Measurements from ENCODE around the gene IFT20.

IFT20 gene, protein sequence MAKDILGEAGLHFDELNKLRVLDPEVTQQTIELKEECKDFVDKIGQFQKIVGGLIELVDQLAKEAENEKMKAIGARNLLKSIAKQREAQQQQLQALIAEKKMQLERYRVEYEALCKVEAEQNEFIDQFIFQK

DNA sequence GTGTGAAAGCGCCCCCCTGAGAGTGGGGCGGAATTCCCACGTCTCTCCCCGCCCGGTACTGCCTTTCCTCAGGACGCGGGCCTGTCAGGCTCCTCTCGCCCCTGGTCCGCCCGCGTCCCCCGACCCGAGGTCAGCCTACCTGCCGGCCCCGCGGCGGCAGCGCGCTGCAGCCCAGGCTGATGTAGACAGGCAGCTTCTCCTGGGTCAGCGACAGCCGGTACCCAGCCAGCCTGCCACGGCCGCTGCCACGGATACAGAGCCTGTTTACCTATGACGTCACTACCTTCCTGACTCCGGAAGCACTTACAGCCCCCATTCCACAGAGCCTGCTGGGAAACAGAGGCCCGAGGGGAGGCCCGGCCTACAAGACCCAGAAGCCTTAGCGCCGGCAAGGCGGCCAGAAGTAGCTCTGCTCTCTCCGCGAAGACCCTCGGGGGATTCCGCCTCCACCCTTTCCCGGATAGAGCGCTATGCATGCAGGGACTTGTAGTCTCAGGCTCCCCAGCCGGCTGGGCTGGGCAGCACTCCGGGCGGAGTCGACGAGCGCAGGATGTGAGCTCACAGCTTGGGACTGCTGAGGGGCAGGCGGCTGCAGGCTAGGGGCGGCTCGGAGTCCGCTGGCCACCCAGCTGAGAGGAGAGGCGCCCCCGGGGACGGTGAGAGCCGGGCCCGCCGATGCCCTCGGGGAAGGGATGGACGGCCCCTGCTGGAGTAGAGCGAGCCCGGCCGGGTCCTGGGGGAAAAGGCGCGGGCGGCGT lies at the start of gene IFT20, which contains the start of gene TNFAIP1:
TSS of gene IFT20 (minus strand) at position 272 of the 758 bp plus-strand sequence. CDS start 3,487 bp downstream, outside the sequence.
TSS of gene TNFAIP1 (plus strand) at position 561 of the 758 bp plus-strand sequence. CDS start 3,761 bp downstream, outside the sequence.
- DNase-seq: peak; percentile 100

DNA sequence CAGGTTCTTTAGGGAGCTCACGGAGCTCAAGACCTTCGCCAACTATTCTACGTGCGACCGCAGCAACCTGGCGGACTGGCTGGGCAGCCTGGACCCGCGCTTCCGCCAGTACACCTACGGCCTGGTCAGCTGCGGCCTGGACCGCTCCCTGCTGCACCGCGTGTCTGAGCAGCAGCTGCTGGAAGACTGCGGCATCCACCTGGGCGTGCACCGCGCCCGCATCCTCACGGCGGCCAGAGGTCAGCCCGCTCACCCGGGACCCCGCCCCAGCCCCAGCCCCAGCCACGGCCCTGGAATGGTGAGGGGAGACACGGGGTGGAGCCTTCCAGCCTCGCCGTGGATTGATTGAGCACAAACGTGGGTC lies 49.7 kb upstream of the IFT20 start:
- DNase-seq: no peak

DNA sequence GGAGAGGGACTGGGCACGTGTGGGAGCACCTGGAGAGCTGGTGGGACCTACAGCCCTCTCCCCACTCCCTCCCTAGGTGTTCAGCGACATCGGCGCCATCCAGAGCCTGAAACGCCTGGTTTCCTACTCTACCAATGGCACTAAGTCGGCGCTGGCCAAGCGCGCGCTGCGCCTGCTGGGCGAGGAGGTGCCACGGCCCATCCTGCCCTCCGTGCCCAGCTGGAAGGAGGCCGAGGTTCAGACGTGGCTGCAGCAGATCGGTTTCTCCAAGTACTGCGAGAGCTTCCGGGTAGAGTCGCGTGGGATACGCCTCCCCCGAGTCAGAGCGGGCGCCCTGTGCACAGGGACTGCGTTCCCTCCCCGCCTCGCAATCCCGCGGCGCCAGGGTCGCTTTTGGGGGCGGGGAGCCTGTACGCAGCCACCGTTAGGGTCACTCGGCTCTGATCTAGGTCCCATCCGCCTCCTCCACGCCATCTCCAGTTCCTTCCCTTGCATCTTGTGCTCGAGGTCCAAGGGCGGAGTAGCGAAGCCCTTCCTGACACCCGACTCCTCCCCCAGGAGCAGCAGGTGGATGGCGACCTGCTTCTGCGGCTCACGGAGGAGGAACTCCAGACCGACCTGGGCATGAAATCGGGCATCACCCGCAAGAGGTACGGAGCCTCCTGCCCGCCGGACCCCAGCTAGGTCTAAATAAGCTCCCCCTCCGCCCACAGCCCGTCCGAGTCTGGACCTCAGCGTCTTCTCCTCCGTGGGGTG lies 49.2 kb upstream of the IFT20 start:
- DNase-seq: peak; percentile 65

DNA sequence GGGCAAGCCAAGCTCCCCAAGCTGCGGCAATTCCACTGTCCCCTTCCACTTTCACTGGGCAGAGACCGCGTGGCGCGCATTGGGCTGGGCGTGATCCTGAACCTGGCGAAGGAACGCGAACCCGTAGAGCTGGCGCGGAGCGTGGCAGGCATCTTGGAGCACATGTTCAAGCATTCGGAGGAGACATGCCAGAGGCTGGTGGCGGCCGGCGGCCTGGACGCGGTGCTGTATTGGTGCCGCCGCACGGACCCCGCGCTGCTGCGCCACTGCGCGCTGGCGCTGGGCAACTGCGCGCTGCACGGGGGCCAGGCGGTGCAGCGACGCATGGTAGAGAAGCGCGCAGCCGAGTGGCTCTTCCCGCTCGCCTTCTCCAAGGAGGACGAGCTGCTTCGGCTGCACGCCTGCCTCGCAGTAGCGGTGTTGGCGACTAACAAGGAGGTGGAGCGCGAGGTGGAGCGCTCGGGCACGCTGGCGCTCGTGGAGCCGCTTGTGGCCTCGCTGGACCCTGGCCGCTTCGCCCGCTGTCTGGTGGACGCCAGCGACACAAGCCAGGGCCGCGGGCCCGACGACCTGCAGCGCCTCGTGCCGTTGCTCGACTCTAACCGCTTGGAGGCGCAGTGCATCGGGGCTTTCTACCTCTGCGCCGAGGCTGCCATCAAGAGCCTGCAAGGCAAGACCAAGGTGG lies 46.0 kb upstream of the IFT20 start:
- no peak for DNase-seq

GRCh38 chr17:28379814-28380801 lies 44.8 kb upstream of the IFT20 start:
- DNase-seq: peak; percentile 98

DNA sequence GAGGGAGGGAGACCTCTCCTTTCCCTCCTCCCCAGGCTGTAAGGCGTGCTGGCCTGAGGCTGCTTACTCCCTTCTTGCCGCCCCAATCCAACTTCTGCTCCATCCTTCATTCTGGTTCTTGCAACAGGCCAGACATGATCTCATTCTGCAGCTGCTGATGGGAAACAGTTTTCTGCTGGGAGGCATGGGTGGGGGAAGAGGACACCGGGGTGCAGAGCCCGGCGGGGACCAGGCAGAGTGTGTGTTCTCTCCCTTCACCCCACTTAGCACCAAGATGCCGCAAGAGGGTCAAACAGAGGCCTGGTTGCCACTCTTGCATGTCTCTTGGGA lies 37.6 kb upstream of the IFT20 start:
- DNase-seq: no peak

DNA sequence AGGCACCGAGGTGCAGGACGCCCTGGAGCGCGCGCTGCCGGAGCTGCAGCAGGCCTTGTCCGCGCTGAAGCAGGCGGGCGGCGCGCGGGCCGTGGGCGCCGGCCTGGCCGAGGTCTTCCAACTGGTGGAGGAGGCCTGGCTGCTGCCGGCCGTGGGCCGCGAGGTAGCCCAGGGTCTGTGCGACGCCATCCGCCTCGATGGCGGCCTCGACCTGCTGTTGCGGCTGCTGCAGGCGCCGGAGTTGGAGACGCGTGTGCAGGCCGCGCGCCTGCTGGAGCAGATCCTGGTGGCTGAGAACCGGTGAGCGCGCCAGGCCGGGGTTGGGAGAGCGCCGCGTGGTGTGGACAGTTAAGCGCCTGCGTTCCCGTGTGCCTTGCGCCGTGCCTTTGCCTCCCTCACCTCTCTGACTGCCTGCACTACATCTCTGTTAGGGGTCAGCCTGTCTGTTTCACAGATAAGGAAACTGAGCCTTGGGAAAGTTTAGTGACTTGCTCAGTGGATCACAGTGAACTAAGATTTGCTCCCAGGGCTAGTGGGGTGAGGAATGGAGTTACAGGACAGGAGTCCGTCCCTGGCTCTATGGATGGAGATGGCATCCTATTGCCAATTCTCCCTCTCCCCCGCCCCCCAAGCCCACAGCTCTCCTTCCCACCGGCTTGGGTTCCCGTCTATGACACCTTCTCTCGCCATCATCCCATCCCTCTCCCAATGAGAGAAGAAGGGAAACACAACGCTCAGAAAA lies 37.1 kb upstream of the IFT20 start:
- DNase-seq: no peak

DNA sequence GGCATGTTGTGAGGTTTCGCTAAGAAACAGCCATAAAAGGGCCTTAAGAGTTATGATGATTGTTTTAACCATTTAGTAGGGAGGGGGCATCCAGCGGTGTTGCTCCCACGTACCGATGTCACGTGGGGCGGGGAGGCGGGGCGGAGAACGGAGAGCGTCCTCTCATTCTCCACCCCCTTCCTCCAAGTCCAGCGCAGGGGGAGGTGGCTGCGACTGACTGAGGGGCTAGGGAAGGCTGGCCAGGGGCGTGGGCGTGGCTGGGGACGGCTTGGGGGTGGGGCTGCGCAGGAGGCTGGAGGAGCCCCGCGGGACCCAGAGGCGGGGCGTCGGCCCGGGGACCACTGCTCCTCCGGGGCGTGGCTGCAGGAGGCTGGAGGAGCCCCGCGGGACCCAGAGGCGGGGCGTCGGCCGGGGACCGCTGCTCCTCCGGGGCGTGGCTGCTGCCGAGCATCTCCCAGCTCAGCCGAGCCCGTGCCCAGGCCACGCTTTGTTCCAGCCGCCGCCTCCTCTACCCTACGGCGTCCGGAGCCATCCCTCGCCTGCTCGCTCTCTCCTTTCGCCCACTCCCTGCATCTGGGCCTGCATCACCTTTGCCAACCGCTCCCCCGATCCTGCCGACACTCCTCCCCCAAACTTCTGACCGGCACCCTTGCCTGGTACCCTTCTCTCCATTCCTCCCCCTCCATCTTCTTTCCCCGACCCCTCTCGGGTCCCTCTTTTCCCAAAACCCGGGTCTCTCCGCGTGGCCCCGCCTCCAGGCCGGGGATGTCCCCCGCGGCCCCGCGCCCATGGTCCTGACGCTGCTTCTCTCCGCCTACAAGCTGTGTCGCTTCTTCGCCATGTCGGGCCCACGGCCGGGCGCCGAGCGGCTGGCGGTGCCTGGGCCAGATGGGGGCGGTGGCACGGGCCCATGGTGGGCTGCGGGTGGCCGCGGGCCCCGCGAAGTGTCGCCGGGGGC lies 36.3 kb upstream of the IFT20 start, which contains the start of gene SARM1:
TSS of gene SARM1 (plus strand) at position 450 of the 958 bp plus-strand sequence. CDS start at position 789, 339 bp downstream.
- DNase-seq: peak; percentile 94

GRCh38 chr17:28370744-28371103 lies 35.5 kb upstream of the IFT20 start:
- no peak for DNase-seq

- peak; percentile 99 for DNase-seq
Measured at GRCh38 chr17:28370035-28370743, 34.9 kb upstream of the IFT20 start, which contains the start of gene VTN. VTN (minus strand) TSS chr17:28370307; CDS start chr17:28370203, 104 bp downstream.

- DNase-seq: no peak
Measured at GRCh38 chr17:28369684-28370034, 34.4 kb upstream of the IFT20 start.

DNA sequence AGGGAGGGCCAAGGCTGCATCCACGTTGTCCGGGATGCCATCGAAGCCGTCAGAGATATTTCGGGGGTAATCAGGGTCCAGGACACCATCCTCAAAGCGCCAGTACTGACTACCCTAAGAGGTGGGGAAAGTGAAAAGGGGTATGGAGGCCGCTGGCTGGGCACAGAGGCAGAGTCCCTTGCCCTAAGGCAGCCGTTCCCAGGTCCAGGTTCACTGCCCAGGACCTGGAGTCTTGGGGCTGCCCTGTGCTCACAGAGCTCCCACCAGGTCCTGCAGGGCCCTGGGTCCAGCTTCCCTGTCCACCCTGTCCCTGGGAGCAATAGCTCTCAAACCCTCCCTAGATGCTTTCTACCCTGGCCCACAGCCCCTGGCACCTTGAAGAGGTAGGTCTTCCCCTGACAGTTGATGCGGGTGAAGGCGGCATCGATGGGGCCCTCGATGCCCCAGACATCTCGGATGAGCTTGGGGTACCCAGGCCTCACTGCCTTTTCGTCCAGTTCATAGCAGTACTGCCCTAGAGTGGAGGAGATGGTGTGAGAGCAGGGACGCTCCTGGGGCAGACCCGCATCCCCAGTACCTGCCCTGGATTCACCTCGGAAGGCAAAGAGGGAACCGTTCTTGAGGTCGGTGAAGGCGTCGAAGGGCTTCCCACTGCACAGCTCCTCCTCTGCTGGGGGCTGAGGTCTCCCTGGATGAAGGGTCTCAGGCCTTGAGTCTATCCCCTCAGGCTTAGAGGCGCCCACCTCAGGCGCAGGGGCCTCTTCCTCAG lies 33.8 kb upstream of the IFT20 start:
- DNase-seq: no peak

DNA sequence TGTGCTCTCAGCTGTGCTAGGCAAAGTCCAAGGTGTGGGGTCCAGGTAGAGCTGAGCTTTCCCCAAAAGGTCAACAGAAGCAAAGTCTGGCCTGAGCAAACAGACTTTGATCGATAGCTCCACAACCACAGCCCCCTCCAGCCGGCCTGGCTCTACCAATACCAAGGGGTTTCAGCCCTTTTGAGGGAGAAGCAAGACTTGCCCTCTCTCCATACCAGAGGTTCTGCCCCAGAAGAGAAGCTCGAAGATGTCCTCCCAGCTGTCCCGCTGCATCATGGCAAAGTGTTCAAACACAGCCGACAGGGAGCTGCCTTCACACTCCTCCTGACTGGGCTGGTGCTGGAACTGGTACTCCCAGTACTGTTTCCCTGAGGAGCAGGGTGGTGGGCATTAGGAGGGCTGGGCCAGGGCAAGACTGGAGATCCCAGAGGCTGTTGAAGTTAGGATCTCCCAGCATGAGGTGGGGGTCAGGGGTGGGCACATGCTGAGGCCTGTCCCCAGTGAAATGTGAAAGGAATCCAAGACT lies 33.1 kb upstream of the IFT20 start:
- DNase-seq: no peak

- DNase-seq: no peak
Measured at GRCh38 chr17:28367641-28368305, 32.5 kb upstream of the IFT20 start.

GRCh38 chr17:28366605-28367004 lies 31.3 kb upstream of the IFT20 start:
- no peak for DNase-seq

DNA sequence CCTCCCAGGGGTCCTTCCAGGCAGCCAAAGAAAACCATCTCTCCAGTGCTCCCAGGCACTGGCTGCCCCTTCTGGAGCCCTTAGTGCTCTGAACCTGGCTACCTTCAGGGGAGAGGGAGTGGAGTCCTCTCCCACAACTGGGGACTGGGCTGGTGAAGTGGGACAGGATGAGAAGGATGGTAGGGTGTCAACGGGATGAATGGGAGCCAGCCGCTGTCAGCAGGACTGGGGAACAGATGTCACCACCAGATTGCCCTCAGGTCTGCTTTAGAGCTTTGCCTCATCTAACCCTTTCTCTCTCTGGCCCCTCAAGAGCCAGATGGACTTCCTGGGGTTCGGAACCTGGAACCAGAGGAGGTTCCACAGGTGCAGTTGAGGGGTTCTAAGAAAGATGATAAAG lies 30.2 kb upstream of the IFT20 start:
- no peak for DNase-seq

DNA sequence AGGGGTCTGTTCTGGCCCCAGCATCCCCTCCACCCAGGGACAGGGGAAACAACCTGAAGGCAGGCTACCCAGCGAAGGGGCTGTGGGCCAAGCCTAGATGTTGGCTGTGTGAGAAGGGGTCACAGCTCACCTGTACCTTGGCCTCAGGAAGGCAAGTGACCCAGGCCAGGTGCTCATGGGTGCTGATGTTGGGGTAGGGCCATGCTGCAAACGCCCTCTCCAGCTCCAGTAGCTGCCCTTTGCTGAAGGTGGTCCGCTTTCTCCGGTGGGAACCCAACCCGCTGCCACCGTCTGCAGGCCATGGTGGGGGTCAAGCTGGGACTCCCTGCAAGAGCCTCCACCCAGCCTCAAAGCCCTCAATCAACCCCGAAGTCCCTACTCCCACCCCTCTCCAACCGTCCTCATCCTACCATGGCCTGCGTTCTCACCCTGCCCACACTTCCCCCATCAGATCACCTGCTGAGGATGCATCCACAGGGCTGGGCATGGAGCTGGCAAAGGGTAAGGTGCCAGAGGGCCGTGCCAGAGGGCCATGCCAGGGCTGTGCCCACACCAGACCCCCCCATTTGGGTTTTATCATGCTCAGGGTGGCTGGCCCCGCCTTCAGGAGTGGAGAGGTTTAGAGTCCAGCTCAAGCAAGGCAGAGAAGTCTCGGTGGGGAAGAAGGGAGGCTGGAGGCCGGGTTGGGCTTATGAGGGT lies 29.5 kb upstream of the IFT20 start, which contains the start of gene SEBOX:
TSS of gene SEBOX (minus strand) at position 535 of the 699 bp plus-strand sequence. CDS start at position 487, 48 bp downstream.
- no peak for DNase-seq
